ENCODE data around the gene PLTP. TPM values are rescaled to one million over a fixed set of nuclear protein-coding genes. Genes with fewer than 3 reads are reported as not detected.

The PLTP gene
- total RNA-seq, 2 experiments from 2014 or later: 4.3 to 4.8 TPM

GRCh38 chr20:45949542-45950329, 37.8 kb upstream of the PLTP start:
- no peak for DNase-seq
- Mint-ChIP-seq H3K4me3 (no peak overlapping the region), H3K9me3 (no peaks in the 10 kb centered on the region), H3K27me3 (ENCODE audit: low read depth) (no peaks in the 10 kb centered on the region), H3K27ac (peak overlapping the region; percentile 71), H3K36me3 (ENCODE audit: low read depth) (peaks cover 17% of the 10 kb centered on the region), H3K4me1 (ENCODE audit: low read depth) (no peaks in the 10 kb centered on the region)
- CTCF ChIA-PET: interaction anchor here (0.6 to 4.3 kb wide), 3 partner anchors 21 to 150 kb away, joined by 3 to 19 read pairs (median 3); no protein-coding TSS in a partner anchor
- intact Hi-C loops (cut with micrococcal nuclease): no loop called here

- Mint-ChIP-seq H3K4me3 (no peak overlapping the region), H3K4me1 (ENCODE audit: low read depth) (peaks cover 5% of the 10 kb centered on the region), H3K27ac (peak overlapping the region; percentile 71), H3K36me3 (ENCODE audit: low read depth) (peaks cover 17% of the 10 kb centered on the region), H3K27me3 (ENCODE audit: low read depth) (no peaks in the 10 kb centered on the region), H3K9me3 (no peaks in the 10 kb centered on the region)
- no peak for DNase-seq
- CTCF ChIA-PET: interaction anchor here (0.6 to 4.3 kb wide), 3 partner anchors 21 to 149 kb away, joined by 3 to 19 read pairs (median 3); no protein-coding TSS in a partner anchor
- intact Hi-C loops (cut with micrococcal nuclease): no loop called here
These were observed 37.0 kb upstream of the PLTP start for GRCh38 chr20:45948742-45949541.

GRCh38 chr20:45948261-45948733, 36.3 kb upstream of the PLTP start:
- Mint-ChIP-seq H3K9me3 (no peaks in the 10 kb centered on the region), H3K4me1 (ENCODE audit: low read depth) (peaks cover 10% of the 10 kb centered on the region), H3K27ac (no peak overlapping the region), H3K4me3 (no peak overlapping the region), H3K36me3 (ENCODE audit: low read depth) (peaks cover 21% of the 10 kb centered on the region), H3K27me3 (ENCODE audit: low read depth) (no peaks in the 10 kb centered on the region)
- DNase-seq: no peak
- intact Hi-C loops (cut with micrococcal nuclease): no loop called here
- CTCF ChIA-PET: interaction anchor here (0.6 to 4.3 kb wide), 2 partner anchors 22 to 148 kb away, joined by 3 to 19 read pairs; no protein-coding TSS in a partner anchor

- Mint-ChIP-seq H3K27me3 (ENCODE audit: low read depth) (no peaks in the 10 kb centered on the region), H3K4me3 (no peak overlapping the region), H3K4me1 (ENCODE audit: low read depth) (peaks cover 10% of the 10 kb centered on the region), H3K36me3 (ENCODE audit: low read depth) (peaks cover 23% of the 10 kb centered on the region), H3K9me3 (no peaks in the 10 kb centered on the region), H3K27ac (no peak overlapping the region)
- CTCF ChIA-PET: interaction anchor here (0.6 to 4.3 kb wide), 3 partner anchors 10 to 149 kb away, joined by 3 to 19 read pairs (median 4); no protein-coding TSS in a partner anchor
- no peak for DNase-seq
- intact Hi-C loops (cut with micrococcal nuclease): no loop called here
These were observed 35.3 kb upstream of the PLTP start for GRCh38 chr20:45947110-45947866.

GRCh38 chr20:45946149-45946970, 34.4 kb upstream of the PLTP start:
- Mint-ChIP-seq H3K9me3 (no peaks in the 10 kb centered on the region), H3K36me3 (ENCODE audit: low read depth) (peaks cover 16% of the 10 kb centered on the region), H3K4me3 (no peak overlapping the region), H3K27me3 (ENCODE audit: low read depth) (no peaks in the 10 kb centered on the region), H3K4me1 (ENCODE audit: low read depth) (peaks cover 10% of the 10 kb centered on the region), H3K27ac (no peak overlapping the region)
- DNase-seq: no peak
- intact Hi-C loops (cut with micrococcal nuclease): no loop called here
- CTCF ChIA-PET: interaction anchor here (2.0 to 4.3 kb wide), 2 partner anchors 9 to 24 kb away, joined by 4 to 19 read pairs; no protein-coding TSS in a partner anchor

- intact Hi-C loops (cut with micrococcal nuclease): no loop called here
- Mint-ChIP-seq H3K4me3 (no peak overlapping the region), H3K27me3 (ENCODE audit: low read depth) (no peaks in the 10 kb centered on the region), H3K4me1 (ENCODE audit: low read depth) (peaks cover 10% of the 10 kb centered on the region), H3K9me3 (no peaks in the 10 kb centered on the region), H3K36me3 (ENCODE audit: low read depth) (peaks cover 16% of the 10 kb centered on the region), H3K27ac (no peak overlapping the region)
- CTCF ChIA-PET: interaction anchor here (2.0 to 3.4 kb wide), 2 partner anchors 8 to 24 kb away, joined by 4 to 23 read pairs; no protein-coding TSS in a partner anchor
- DNase-seq: no peak
These were observed 33.8 kb upstream of the PLTP start for GRCh38 chr20:45945678-45946148.

GRCh38 chr20:45944965-45945677, 33.2 kb upstream of the PLTP start:
- peaks cover 10% of the 10 kb centered on the region for H3K4me1 Mint-ChIP-seq (ENCODE audit: low read depth)
- H3K9me3 Mint-ChIP-seq: no peaks in the 10 kb centered on the region
- no peaks in the 10 kb centered on the region for H3K27me3 Mint-ChIP-seq (ENCODE audit: low read depth)
- CTCF ChIA-PET: interaction anchor here (1.2 to 3.4 kb wide), 3 partner anchors 11 to 146 kb away, joined by 4 to 23 read pairs (median 7); no protein-coding TSS in a partner anchor
- peaks cover 17% of the 10 kb centered on the region for H3K36me3 Mint-ChIP-seq (ENCODE audit: low read depth)
- intact Hi-C loops (cut with micrococcal nuclease): no loop called here
- no peak overlapping the region for H3K4me3 Mint-ChIP-seq
- DNase-seq: no peak
- no peak overlapping the region for H3K27ac Mint-ChIP-seq

GRCh38 chr20:45944151-45944964, 32.4 kb upstream of the PLTP start:
- CTCF ChIA-PET: interaction anchor here (0.9 to 3.4 kb wide), 4 partner anchors 11 to 173 kb away, joined by 3 to 23 read pairs (median 6); no protein-coding TSS in a partner anchor
- intact Hi-C loops (cut with micrococcal nuclease): no loop called here
- H3K36me3 Mint-ChIP-seq (ENCODE audit: low read depth): peaks cover 24% of the 10 kb centered on the region
- no peaks in the 10 kb centered on the region for H3K27me3 Mint-ChIP-seq (ENCODE audit: low read depth)
- H3K9me3 Mint-ChIP-seq: no peaks in the 10 kb centered on the region
- H3K4me1 Mint-ChIP-seq (ENCODE audit: low read depth): peaks cover 10% of the 10 kb centered on the region
- peak overlapping the region; percentile 67 for H3K27ac Mint-ChIP-seq
- DNase-seq: no peak
- H3K4me3 Mint-ChIP-seq: no peak overlapping the region

- H3K9me3 Mint-ChIP-seq: no peaks in the 10 kb centered on the region
- H3K4me1 Mint-ChIP-seq (ENCODE audit: low read depth): peaks cover 10% of the 10 kb centered on the region
- DNase-seq: no peak
- CTCF ChIA-PET: interaction anchor here (0.9 to 3.4 kb wide), 4 partner anchors 10 to 172 kb away, joined by 3 to 23 read pairs (median 6); no protein-coding TSS in a partner anchor
- intact Hi-C loops (cut with micrococcal nuclease): no loop called here
- H3K27me3 Mint-ChIP-seq (ENCODE audit: low read depth): no peaks in the 10 kb centered on the region
- H3K27ac Mint-ChIP-seq: peak overlapping the region; percentile 67
- no peak overlapping the region for H3K4me3 Mint-ChIP-seq
- H3K36me3 Mint-ChIP-seq (ENCODE audit: low read depth): peaks cover 23% of the 10 kb centered on the region
These were observed 31.7 kb upstream of the PLTP start for GRCh38 chr20:45943613-45944012.

- intact Hi-C loops (cut with micrococcal nuclease): no loop called here
- H3K27me3 Mint-ChIP-seq (ENCODE audit: low read depth): no peaks in the 10 kb centered on the region
- no peak overlapping the region for H3K4me3 Mint-ChIP-seq
- H3K27ac Mint-ChIP-seq: no peak overlapping the region
- CTCF ChIA-PET: no interaction called here
- H3K36me3 Mint-ChIP-seq (ENCODE audit: low read depth): peaks cover 31% of the 10 kb centered on the region
- H3K9me3 Mint-ChIP-seq: no peaks in the 10 kb centered on the region
- H3K4me1 Mint-ChIP-seq (ENCODE audit: low read depth): peaks cover 31% of the 10 kb centered on the region
- DNase-seq: no peak
These were observed 28.5 kb upstream of the PLTP start for GRCh38 chr20:45940469-45940868.
